Motor neuron (in vitro differentiated cells): ENCODE results near the gene PLCXD1. TPM values are rescaled to one million over a fixed set of nuclear protein-coding genes. Genes with fewer than 3 reads are reported as not detected.
"Not testable (repeated sequence)": the region's sequence is repeated elsewhere in the genome, so short reads cannot be mapped to it uniquely, and the experiment has no call there.

Experiments
- ATAC-seq, 8 experiments: fragments of 200-7000 bp; cut with Tn5 transposase; replicated peaks in 6 of 8; 2 replicates each; pipeline ENCODE4 v1.8.0; 2021; ENCODE audit warnings: mild to moderate bottlenecking in 8 of 8, moderate library complexity in 8 of 8
- H3K27ac ChIP-seq, 2 donors: fragments of 250-450 bp; sonication (Bioruptor Pico); 2 replicates each; pipeline ENCODE4 v1.9.0; 2021; ENCODE audit warnings: antibody characterized with exemption in 2 of 2, mild to moderate bottlenecking in 2 of 2, moderate library complexity in 1 of 2
- H3K4me1 ChIP-seq, 2 donors: fragments of 250-450 bp; sonication (Bioruptor Pico); replicated peaks in 1 of 2; 2 replicates each; pipeline ENCODE4 v1.6.1; 2021; ENCODE audit warnings: antibody characterized with exemption in 2 of 2, mild to moderate bottlenecking in 2 of 2, moderate library complexity in 1 of 2
- H3K4me3 ChIP-seq, 5 donors: fragments of 250-450 bp; sonication (Bioruptor Pico); 2 replicates each; pipeline ENCODE4 v1.9.0; 2021; ENCODE audit warnings: antibody characterized with exemption in 5 of 5, mild to moderate bottlenecking in 5 of 5, moderate library complexity in 4 of 5
- WGBS, 10 experiments: fragments of 450-650 bp; shearing (Covaris generic); methylation state at CpG; one replicate each; pipeline ENCODE4 v1.0.0; 2022; 5-methylcytosine and 5-hydroxymethylcytosine counted together
- in situ Hi-C, 9 experiments: fragments of 400-800 bp; cut with MboI; loops; one replicate each; pipeline ENCODE4 v1.15.0; 2021; ENCODE audit warnings: low sequenced_read_pairs in 9 of 9, low pct_unique_long_range_greater_than_20kb in 2 of 9; ENCODE audit not compliant: unreplicated experiment in 9 of 9
- total RNA-seq, 8 experiments: library from RNA; unstranded; fragments of 300-600 nt; gene quantifications; 2 replicates each; pipeline versions ENCODE4 v1.2.3 to v1.2.4, GENCODE V29; 2022

Gene PLCXD1
- total RNA-seq, 8 experiments from 2014 or later = 1.4 to 30.3 (median 22.8) TPM

DNA sequence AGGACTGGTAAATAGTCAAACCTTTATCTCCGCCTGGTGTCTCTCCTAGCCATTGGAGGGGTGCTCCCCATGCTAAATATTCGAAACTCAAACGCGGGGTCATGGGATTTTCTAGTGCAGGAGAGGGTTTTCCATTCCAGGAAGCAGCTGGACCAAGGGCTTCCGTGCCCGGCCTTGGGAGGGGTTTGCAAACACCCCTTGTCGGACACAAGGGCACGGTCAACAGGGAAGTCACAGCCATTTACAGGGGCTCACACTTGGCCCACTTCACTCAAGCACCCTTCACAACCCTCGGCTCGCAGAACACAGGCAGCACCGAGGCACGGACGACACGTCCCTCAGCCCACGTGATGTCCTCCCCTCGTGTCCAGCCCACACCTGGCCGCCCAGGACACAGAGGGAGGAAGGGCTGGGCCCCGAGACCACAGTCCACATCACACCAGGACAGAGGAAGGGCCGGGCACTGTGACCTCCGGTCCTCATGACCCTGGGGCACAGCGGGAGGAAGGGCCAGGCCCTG lies 10.3 kb upstream of the PLCXD1 start:
- H3K4me3 ChIP-seq = no peak overlapping the region
- in situ Hi-C loops = no loop called here
- 70 to 100% (median 95%) methylated on average over 2 to 4 of the region's 21 CpGs; no CpG with 5 or more reads in 6 of the 10 experiments for WGBS, 10 experiments
- no peak overlapping the region for H3K27ac ChIP-seq
- no peak for ATAC-seq
- peaks cover 7 to 12% of the 10 kb centered on the region in 2 donors for H3K4me1 ChIP-seq

DNA sequence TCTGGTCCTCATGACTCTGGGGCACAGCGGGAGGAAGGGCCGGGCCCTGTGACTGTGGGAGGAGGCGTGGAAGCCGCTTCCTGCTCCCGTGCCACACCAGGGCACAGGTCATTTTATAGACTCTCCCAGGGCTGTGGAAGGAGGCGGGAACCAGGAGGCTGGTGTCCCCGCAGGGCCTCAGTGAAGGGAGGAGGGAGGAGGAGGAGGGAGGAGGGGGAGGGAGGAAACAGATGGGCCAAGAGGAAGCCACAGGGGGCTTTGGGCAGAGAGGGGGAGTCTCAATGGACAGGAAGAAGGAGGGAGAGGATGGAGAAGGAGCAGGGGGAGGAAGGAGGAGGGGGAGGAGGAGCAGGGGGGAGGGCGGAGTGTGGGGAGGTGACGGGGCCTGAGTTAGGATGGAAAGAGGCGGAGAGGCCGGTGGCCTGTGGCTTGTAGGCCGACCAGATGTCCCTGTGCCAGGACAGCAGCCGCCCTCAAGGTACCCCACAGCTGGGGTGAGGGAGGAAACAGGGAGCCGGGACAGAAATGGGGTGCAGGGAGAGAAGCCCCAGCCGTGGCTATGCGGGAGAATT lies 6.2 kb upstream of the PLCXD1 start:
- no CpG with 5 or more reads among the region's 16 CpGs for WGBS, 10 experiments
- Histone ChIP-seq H3K4me1 (peaks cover 14 to 23% of the 10 kb centered on the region in 2 donors), H3K27ac (peak overlapping the region in 1 of 2 donors; percentile 87), H3K4me3 (peak overlapping the region in 2 of 5 donors; percentile 26 to 30)
- peak in 6 of 8 experiments; percentile 15 to 78 (median 60) for ATAC-seq
- in situ Hi-C loops = no loop called here

DNA sequence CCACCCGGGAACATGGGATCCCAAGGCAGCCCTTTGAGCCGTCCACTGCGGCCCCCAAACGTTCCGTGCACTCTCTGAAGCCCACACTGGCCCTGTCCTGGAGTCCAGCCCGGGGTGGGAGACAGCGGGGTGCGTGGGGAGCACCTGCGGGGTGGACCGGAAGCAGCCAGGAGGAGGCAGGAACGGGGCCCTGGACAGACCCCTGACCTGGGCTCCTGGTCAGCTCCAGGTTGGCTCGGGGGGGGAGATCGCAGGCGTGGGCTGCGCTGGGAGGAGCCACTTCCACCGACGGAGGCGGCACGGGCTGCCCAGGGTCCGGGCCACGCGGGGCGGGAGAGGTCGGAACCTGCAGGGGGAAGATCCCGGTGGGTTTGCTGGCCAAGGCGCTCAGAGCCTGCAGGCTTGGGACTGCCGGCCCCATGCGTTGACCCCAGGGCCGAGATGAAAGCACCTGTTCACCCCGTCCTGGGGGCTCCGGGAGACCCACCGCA lies 5.7 kb upstream of the PLCXD1 start:
- 24 to 40% methylated on average over 1 to 6 of the region's 32 CpGs; no CpG with 5 or more reads in 8 of the 10 experiments for WGBS, 10 experiments
- H3K4me3 ChIP-seq = peak overlapping the region in 2 of 5 donors; percentile 26 to 30
- peak in 5 of 8 experiments; percentile 9 to 29 (median 20) for ATAC-seq
- peaks cover 14 to 23% of the 10 kb centered on the region in 2 donors for H3K4me1 ChIP-seq
- H3K27ac ChIP-seq = peak overlapping the region in 1 of 2 donors; percentile 87
- in situ Hi-C loops = no loop called here

DNA sequence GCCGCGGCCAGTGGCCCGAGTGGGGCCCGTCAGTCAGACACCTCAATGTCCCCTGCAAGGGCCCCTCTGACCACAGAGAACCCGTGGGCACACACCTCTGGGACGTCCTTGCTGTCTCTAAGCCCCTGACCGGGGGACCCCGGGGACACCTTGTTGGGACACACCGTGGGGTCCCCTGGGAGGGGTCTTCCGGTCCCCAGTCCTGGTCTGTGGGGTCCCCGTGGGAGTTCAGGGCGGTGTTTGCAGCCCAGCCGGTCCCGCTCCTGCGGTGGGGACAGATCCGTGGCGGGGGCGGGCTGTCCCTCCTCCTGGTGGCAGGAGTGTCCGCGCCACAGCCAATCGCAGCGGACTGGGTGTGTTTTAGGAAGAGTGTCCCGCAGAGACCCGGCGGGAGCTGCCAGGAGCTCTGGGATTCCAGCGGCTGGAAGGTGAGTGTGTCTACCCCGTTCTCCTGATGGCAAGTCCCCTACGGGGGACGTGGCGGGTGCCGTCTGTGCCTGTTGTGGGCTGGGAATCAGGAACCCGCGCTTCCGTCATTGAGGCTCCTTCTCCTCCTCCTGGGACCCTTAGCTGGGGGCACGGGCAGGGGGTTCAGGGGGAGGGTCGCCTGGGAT lies 5.1 kb upstream of the PLCXD1 start:
- in situ Hi-C loops = no loop called here
- peak; percentile 15 to 98 (median 52) for ATAC-seq
- Histone ChIP-seq H3K4me3 (peak overlapping the region in 2 of 5 donors; percentile 26 to 30), H3K27ac (peak overlapping the region in 1 of 2 donors; percentile 87), H3K4me1 (peaks cover 14 to 23% of the 10 kb centered on the region in 2 donors)
- WGBS, 10 experiments = 0 to 38% (median 19%) methylated on average over 2 to 11 of the region's 36 CpGs; no CpG with 5 or more reads in 5 of the 10 experiments

DNA sequence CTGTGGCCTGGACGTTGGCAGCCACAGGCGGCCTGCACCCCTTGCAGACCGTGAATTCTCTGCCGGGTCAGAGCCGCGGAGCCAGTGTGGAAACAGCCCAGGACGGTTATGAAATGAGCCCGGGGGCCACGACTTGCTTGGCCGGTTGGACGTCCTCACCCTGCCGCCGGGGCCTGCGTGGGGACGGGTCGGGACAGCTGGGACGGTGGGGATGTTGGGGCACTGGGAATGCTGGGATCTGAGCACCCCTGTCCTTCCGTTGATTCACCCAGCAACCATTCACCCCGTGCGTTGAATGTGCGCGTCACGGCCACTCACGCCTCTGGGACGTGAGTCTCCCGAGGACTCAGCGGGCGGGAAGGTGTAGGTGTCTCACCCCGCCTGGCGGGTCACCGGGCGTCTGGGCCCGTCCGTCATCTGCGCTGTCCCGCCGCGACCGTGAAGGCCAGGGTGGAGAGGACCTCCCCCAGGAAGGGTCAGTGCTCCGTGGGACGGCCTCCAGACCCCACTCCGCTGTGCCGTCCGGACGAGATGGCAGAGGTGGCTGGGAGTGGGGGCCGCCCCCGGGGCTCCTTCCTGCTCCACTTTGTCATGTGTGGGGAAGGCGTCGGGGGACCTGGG lies 4.5 kb upstream of the PLCXD1 start:
- peaks cover 14 to 23% of the 10 kb centered on the region in 2 donors for H3K4me1 ChIP-seq
- in situ Hi-C loops = no loop called here
- peak in 5 of 8 experiments; percentile 6 to 64 (median 37) for ATAC-seq
- H3K27ac ChIP-seq = peak overlapping the region in 1 of 2 donors; percentile 87
- 10 to 80% (median 30%) methylated on average over 1 to 9 of the region's 49 CpGs; no CpG with 5 or more reads in 6 of the 10 experiments for WGBS, 10 experiments
- H3K4me3 ChIP-seq = peak overlapping the region in 2 of 5 donors; percentile 26 to 30

DNA sequence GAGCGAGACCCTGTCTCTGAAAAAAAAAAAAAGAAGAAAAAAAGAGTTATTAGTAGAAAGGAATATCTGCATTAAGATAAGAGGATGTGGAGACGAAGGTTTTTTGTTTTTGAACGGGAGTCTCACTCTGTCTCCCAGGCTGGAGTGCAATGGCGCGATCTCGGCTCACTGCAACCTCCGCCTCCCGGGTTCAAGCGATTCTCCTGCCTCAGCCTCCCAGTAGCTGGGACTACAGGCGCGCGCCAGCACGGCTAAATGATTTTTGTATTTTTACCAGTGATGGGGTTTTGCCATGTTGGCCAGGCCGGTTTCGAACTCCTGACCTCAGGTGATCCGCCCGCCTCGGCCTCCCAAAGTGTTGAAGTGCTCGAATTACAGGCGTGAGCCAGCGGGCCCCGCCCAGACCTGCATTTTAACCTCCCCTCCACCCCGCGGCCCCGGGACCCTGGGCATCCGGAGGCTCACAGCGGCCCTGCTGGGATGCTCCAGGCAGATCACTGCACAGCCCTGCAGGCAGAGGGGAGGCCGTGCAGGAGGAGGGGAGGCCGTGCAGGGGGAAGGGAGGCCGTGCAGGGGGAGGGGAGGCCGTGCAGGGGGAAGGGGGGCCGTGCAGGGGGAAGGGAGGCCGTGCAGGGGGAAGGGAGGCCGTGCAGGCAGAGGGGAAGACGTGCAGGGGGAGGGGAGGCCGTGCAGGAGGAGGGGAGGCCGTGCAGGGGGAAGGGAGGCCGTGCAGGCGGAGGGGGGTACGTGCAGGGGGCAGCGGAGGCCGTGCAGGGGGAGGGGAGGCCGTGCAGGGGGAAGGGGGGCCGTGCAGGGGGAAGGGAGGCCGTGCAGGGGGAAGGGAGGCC lies 1.2 kb upstream of the PLCXD1 start:
- Histone ChIP-seq H3K27ac (peak overlapping the region in 1 of 2 donors; percentile 83), H3K4me3 (peak overlapping the region in 1 of 5 donors; percentile 30), H3K4me1 (peaks cover 17 to 23% of the 10 kb centered on the region in 2 donors)
- in situ Hi-C loops, ATAC-seq: not testable (repeated sequence)
- 67 to 100% (median 81%) methylated on average over 1 to 10 of the region's 45 CpGs; no CpG with 5 or more reads in 2 of the 10 experiments for WGBS, 10 experiments

DNA sequence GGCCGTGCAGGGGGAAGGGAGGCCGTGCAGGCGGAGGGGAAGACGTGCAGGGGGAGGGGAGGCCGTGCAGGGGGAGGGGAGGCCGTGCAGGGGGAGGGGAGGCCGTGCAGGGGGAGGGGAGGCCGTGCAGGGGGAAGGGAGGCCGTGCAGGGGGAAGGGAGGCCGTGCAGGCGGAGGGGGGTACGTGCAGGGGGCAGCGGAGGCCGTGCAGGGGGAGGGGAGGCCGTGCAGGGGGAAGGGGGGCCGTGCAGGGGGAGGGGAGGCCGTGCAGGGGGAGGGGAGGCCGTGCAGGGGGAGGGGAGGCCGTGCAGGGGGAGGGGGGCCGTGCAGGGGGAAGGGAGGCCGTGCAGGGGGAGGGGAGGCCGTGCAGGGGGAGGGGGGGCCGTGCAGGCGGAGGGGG lies 459 bp upstream of the PLCXD1 start:
- ATAC-seq, H3K27ac ChIP-seq, in situ Hi-C loops: not testable (repeated sequence)
- H3K4me3 ChIP-seq = peak overlapping the region in 3 of 5 donors; percentile 37 to 53 (median 43)
- WGBS, 10 experiments = no CpG with 5 or more reads among the region's 24 CpGs
- H3K4me1 ChIP-seq = peaks cover 11 to 15% of the 10 kb centered on the region in 2 donors

DNA sequence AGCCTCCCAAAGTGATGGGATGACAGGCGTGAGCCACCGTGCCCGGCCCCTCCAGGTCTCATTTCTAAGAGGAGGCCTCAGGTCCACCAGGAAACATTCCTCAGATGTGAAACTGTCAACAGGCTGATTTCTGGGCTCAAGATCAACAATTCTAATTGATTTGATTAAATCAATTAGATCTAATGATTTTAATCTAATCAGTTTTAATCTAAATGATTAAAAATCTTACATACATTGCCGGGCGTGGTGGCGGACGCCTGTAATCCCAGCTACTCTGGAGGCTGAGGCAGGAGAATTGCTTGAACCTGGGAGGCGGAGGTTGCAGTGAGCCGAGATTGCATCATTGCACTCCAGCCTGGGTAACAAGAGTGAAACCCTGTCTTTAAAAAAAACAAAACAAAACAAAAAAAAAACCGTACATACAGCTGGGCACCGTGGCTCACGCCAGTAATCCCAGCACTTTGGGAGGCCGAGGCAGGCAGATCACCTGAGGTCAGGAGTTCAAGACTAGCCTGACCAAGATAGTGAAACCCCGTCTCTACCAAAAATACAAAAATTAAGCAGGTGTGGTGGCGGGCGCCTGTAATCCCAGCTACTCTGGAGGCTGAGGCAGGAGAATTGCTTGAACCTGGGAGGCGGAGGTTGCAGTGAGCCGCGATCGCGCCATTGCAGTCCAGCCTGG lies 960 bp downstream of the PLCXD1 start:
- peak overlapping the region; percentile 78 to 83 for H3K27ac ChIP-seq
- in situ Hi-C loops, H3K4me1 ChIP-seq: not testable (repeated sequence)

DNA sequence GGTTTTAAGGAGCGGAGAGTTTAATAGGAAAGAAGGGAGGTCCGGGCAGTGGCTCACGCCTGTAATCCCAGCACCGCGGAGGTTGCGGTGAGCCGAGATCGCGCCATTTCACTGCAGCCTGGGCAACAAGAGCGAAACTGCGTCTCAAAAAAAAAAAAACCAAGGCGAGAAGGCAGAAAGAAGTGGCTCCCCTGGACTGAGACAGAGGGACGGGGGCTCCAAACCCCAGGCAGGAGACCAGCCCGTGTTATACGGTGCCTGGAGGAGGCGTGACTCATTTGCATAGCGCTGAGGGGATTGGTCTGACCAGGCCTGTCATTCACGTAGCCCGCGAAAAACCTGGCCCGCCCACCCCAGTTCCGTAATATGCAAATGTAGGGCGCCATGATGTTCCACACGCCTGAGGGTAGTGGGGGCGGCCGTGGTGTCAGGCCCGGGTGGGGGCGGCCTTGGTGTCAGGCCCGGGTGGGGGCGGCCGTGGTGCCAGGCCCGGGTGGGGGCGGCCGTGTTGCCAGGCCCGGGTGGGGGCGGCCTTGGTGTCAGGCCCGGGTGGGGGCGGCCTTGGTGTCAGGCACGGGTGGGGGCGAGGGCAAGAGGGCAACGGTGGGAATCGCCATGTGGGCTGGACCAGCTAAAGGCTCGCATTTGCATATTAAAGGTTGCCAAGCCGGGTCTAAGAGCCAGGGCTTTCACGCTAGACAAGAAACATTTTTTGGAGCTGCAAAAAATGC lies 2.1 kb downstream of the PLCXD1 start:
- Histone ChIP-seq H3K4me3 (peak overlapping the region; percentile 33 to 48 (median 44)), H3K27ac (peak overlapping the region in 1 of 2 donors; percentile 42), H3K4me1 (peaks cover 2 to 3% of the 10 kb centered on the region in 2 donors)
- 0 to 2% (median 0%) methylated on average over 1 to 12 of the region's 45 CpGs; no CpG with 5 or more reads in 3 of the 10 experiments for WGBS, 10 experiments
- ATAC-seq = peak; percentile 90 to 99 (median 96)
- in situ Hi-C loops = no loop called here

More for the DNA sequence above, 960 bp downstream of the PLCXD1 start:
- not testable (repeated sequence) for ATAC-seq
- H3K4me3 ChIP-seq = peak overlapping the region; percentile 28 to 53 (median 37)
- 43 to 83% (median 69%) methylated on average over 2 to 16 of the region's 21 CpGs; no CpG with 5 or more reads in 2 of the 10 experiments for WGBS, 10 experiments

DNA sequence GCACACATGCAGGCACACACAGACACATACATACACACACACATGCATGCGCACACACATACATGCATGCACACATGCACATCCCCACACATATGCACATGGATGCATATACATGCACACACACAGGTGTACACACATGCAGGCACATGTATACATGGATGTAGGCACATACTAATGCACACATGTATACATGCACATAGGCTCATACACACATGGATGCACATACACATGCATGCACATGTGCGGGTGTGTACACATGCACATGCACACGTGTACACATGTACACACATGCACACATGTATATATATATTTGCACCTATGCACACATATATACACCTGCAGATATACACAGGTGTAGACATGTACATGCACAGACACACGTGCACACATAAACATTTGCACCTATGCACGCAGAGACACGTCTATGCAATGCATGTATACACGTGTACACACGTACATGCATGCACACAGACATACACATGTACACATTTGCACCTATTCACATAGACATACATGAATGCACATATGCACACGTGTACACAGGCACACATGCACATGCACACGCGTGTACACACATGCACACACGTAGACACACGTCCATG lies 4.0 kb downstream of the PLCXD1 start:
- Histone ChIP-seq H3K27ac (no peak overlapping the region), H3K4me3 (no peak overlapping the region), H3K4me1 (peaks cover 2 to 3% of the 10 kb centered on the region in 2 donors)
- in situ Hi-C loops = no loop called here
- ATAC-seq = no peak
- WGBS, 10 experiments = 83 to 100% (median 87%) methylated on average over 2 to 5 of the region's 13 CpGs; no CpG with 5 or more reads in 5 of the 10 experiments

DNA sequence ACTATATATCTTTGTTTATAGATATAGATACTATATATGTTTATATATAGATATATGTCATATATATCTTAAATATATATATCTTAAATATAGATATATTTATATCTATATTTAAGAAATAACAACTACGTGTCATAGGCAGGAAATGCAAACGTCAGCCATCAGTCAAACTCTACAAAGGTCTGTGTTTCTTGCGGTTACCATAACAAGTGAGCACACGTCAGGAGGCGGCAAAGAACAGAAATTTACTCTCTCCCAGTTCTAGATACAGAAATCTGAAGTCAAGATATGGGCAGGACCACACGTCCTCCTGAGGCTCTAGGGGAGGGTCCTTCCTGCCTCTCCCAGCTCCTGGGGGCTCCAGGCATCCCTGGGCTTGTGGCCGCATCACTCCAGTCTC lies 6.5 kb downstream of the PLCXD1 start:
- Histone ChIP-seq H3K27ac (no peak overlapping the region), H3K4me3 (no peak overlapping the region), H3K4me1 (peaks cover 2 to 3% of the 10 kb centered on the region in 2 donors)
- ATAC-seq = no peak
- in situ Hi-C loops = no loop called here
- WGBS, 10 experiments = 67 to 100% (median 92%) methylated on average over 1 to 6 of the region's 7 CpGs; no CpG with 5 or more reads in 3 of the 10 experiments
